GM12878 (cell line): ENCODE results near the gene TCF7. TPM values are rescaled to one million over a fixed set of nuclear protein-coding genes. Genes with fewer than 3 reads are reported as not detected.

Source experiments
- ATAC-seq: fragments of 200-7000 bp; cut with Tn5 transposase; 3 replicates; pipeline ENCODE4 v1.9.1; 2020; ENCODE audit warnings: mild to moderate bottlenecking, moderate library complexity
- BruUV-seq: library from RNA; stranded (reverse); fragments of 400-500 nt; replicated peaks from 2 replicates; lab custom pipeline; 2021; lab: Mats Ljungman, UMichigan
- CTCF ChIA-PET: fragments of 300-600 bp; sonication (Branson Sonifier 250); formaldehyde crosslinking; extraction: SDS; loops from one replicate; lab custom pipeline; 2021; ENCODE audit warnings: inconsistent platforms; lab: Yijun Ruan, JAX
- POLR2A ChIA-PET: fragments of 350-600 bp; formaldehyde crosslinking; extraction: SDS; loops from one replicate; lab custom pipeline; 2021; ENCODE audit warnings: inconsistent platforms; lab: Charles Lee
- RAD21 ChIA-PET: fragments of 300-600 bp; sonication (Branson Sonifier 250); formaldehyde crosslinking; loops from one replicate; lab custom pipeline; 2023; ENCODE audit warnings: antibody characterized with exemption; ENCODE audit not compliant: unreplicated experiment; lab: Charles Lee
- SMC1A ChIA-PET: fragments of 300-600 bp; sonication (Branson Sonifier 250); formaldehyde crosslinking; loops from one replicate; lab custom pipeline; 2023; ENCODE audit not compliant: unreplicated experiment, uncharacterized antibody; lab: Charles Lee
- DNase-seq: peaks from one replicate; pipeline ENCODE4 v3.0.0-alpha.2; 2011; ENCODE audit warnings: low read depth, low spot score
- FAIRE-seq: peaks from 3 replicates; lab custom pipeline; 2011; peaks lifted over from hg19 to GRCh38; lab: Jason Lieb, UNC
- H2AFZ ChIP-seq: 2 replicates; pipeline ENCODE4 v1.6.0; 2011; ENCODE audit warnings: low read depth, low read length, control low read depth; ENCODE audit not compliant: control insufficient read depth
- H3K27ac ChIP-seq: 2 replicates; pipeline ENCODE4 v1.5.1; 2011; ENCODE audit warnings: control low read depth; ENCODE audit not compliant: control insufficient read depth, insufficient read depth
- H3K27me3 ChIP-seq, 2 experiments: replicated peaks in 1 of 2; 2 replicates each; pipeline versions ENCODE4 v1.6.0 to v1.6.1; 2011; ENCODE audit warnings: low read length in 1 of 2; ENCODE audit not compliant: control insufficient read depth in 2 of 2, insufficient read depth in 2 of 2
- H3K36me3 ChIP-seq, 2 experiments: 2 replicates each; pipeline ENCODE4 v1.5.1; 2011; ENCODE audit warnings: low read length in 1 of 2; ENCODE audit not compliant: control insufficient read depth in 2 of 2, insufficient read depth in 2 of 2
- H3K4me1 ChIP-seq: 2 replicates; pipeline ENCODE4 v1.6.1; 2011; ENCODE audit warnings: mild to moderate bottlenecking, low read length, moderate library complexity, mixed read lengths; ENCODE audit not compliant: control insufficient read depth, insufficient read depth
- H3K4me2 ChIP-seq: 2 replicates; pipeline ENCODE4 v1.6.0; 2011; ENCODE audit warnings: control low read depth; ENCODE audit not compliant: control insufficient read depth, insufficient read depth
- H3K4me3 ChIP-seq: fragments of 200-600 bp; sonication (generic); 2 replicates; pipeline ENCODE4 v1.5.1; 2016
- H3K79me2 ChIP-seq: 2 replicates; pipeline ENCODE4 v1.6.0; 2011; ENCODE audit warnings: low read length; ENCODE audit not compliant: control insufficient read depth, insufficient read depth
- H3K9ac ChIP-seq: 2 replicates; pipeline ENCODE4 v1.8.0; 2011; ENCODE audit warnings: low read length, control low read depth, mixed read lengths; ENCODE audit not compliant: control insufficient read depth, insufficient read depth
- H3K9me3 ChIP-seq: replicated peaks from 3 replicates; pipeline ENCODE4 v1.5.1; 2011; ENCODE audit warnings: mild to moderate bottlenecking, low read length; ENCODE audit not compliant: control insufficient read depth, insufficient read depth
- H4K20me1 ChIP-seq: 2 replicates; pipeline ENCODE4 v1.6.0; 2011; ENCODE audit not compliant: control insufficient read depth, insufficient read depth
- ATF7 ChIP-seq: fragments of 450-650 bp; IDR thresholded peaks from 2 replicates; pipeline ENCODE4 v1.6.1; 2016; ENCODE audit warnings: low read depth, mild to moderate bottlenecking
- JUNB ChIP-seq: IDR thresholded peaks from 2 replicates; pipeline ENCODE4 v1.6.1; 2016; ENCODE audit warnings: antibody characterized with exemption, mild to moderate bottlenecking
- RBBP5 ChIP-seq: fragments of 200-600 bp; sonication (generic); conservative IDR thresholded peaks from 2 replicates; pipeline ENCODE4 v1.6.1; 2016
- RUNX3 ChIP-seq: IDR thresholded peaks from 2 replicates; pipeline ENCODE4 v1.6.1; 2012; ENCODE audit warnings: low read length, inconsistent platforms
- SPI1 ChIP-seq: IDR thresholded peaks from 2 replicates; pipeline ENCODE4 v1.6.1; 2011; ENCODE audit warnings: low read depth, mild to moderate bottlenecking, low read length, moderate library complexity, borderline replicate concordance; ENCODE audit not compliant: insufficient read depth
- TARDBP ChIP-seq: IDR thresholded peaks from 2 replicates; pipeline ENCODE4 v1.6.1; 2016; ENCODE audit warnings: borderline replicate concordance
- TCF12 ChIP-seq: IDR thresholded peaks from 2 replicates; pipeline ENCODE4 v1.6.1; 2011; ENCODE audit warnings: low read depth, mild to moderate bottlenecking, low read length
- WGBS: methylation state at CpG from one replicate; pipeline ENCODE4 v1.1.6; 2016; ENCODE audit warnings: low lambda C conversion rate; ENCODE audit not compliant: insufficient replicate concordance, insufficient coverage; ENCODE audit errors: missing lambda C conversion rate; 5-methylcytosine and 5-hydroxymethylcytosine counted together
- in situ Hi-C: fragments of 300-500 bp; cut with MboI; formaldehyde crosslinking; loops from 9 replicates; pipeline ENCODE4 v1.14.3; 2018; ENCODE audit warnings: mixed read lengths
- intact Hi-C: fragments of 100-400 bp; cut with micrococcal nuclease; formaldehyde crosslinking; loops from one replicate; pipeline ENCODE4 v1.14.2; 2022; ENCODE audit not compliant: unreplicated experiment
- polyA plus RNA-seq, 11 experiments: library from polyadenylated mRNA; depleted of rRNA in 4 of 11; unstranded in 6 of 11; stranded (reverse) in 5 of 11; fragments of >200 nt; fragmentation: Nextera tagmentation in 4 of 11; fragmentation: Illumina TruSeq in 1 of 11; extraction: Ambion mirVana in 4 of 11; extraction: Trizol in 1 of 11; gene quantifications; 1 replicate in 1 of 11; 2 replicates in 10 of 11; pipeline versions ENCODE4 v1.2.1 to v1.2.3, GENCODE V29; 2011 to 2016; ENCODE audit warnings: inconsistent platforms in 2 of 11, missing spikeins in 2 of 11, low read depth in 1 of 11
- total RNA-seq, 4 experiments: library from RNA; depleted of rRNA in 3 of 4; stranded (reverse); fragments of >200 nt in 3 of 4; fragmentation: Illumina TruSeq in 1 of 4; extraction: Trizol in 1 of 4; gene quantifications; 2 replicates each; pipeline versions ENCODE4 v1.2.1 to v1.2.3, GENCODE V29; 2013 to 2021
- TF ChIP-seq, protein P1 (sequence below): fragments of 150-350 bp; IDR thresholded peaks from 2 replicates; pipeline ENCODE4 v1.6.1; 2014; ENCODE audit warnings: mild to moderate bottlenecking, low read depth, low read length
- TF ChIP-seq, protein P2 (sequence below): fragments of 450-650 bp; conservative IDR thresholded peaks from 2 replicates; pipeline ENCODE4 v1.6.1; 2017; ENCODE audit warnings: mild to moderate bottlenecking, moderate library complexity
- TF ChIP-seq, protein P3 (sequence below): fragments of 450-650 bp; IDR thresholded peaks from 2 replicates; pipeline ENCODE4 v1.6.1; 2016; ENCODE audit warnings: mild to moderate bottlenecking
- TF ChIP-seq, protein P4 (sequence below), 3 experiments: IDR thresholded peaks in 2 of 3; conservative IDR thresholded peaks in 1 of 3; 2 replicates each; pipeline ENCODE4 v1.5.1; 2011; ENCODE audit warnings: low read depth in 3 of 3, low read length in 3 of 3, mild to moderate bottlenecking in 3 of 3, control low read depth in 2 of 3, moderate library complexity in 2 of 3, inconsistent platforms in 1 of 3, mixed read lengths in 1 of 3; ENCODE audit not compliant: control insufficient read depth in 2 of 3, insufficient read depth in 1 of 3; ENCODE audit errors: extremely low read depth in 1 of 3

The TCF7 gene
- total and polyA plus RNA-seq, 10 of the 15 experiments (the other 5 are each of a cell fraction or from before 2014, with no cell fraction given), result 10.0 to 60.2 (median 23.6) TPM

DNA sequence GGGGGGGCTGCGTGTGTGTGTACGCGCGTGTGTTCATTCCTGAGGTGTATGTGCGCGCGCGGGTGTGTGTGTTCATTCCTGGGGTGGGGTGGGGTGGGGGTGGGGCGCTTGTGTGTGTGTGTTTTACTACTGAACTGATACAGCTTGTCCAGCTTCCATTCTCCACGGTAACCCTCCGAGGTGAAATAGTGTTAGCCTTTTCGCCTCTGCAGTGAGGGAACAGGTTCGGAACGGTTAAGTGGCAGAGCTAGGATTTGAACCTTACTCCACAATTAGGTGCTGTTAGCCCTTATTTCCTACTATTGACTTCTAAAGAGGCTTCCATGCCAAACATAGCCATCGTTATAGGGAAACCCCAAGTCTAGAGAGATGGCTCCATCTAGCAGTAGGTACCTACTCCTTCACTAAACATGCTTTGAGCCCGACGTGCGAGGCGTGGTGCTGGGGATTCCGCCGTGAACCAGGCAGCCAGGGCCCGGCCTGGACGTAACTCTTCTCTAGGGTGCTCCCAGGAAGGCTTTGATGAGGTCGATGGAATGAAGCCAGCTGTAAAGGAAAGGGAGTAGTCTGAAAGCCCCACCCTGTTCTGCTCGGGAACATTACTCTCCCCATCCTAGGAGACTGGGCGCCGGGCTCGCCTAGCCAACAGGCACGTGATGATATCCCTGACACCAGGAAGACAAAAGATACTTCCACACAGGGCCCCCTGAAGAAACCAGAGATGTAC is 63.1 kb downstream of the TCF7 start:
- peak overlapping the region; percentile 84 for H2AFZ ChIP-seq
- CTCF ChIA-PET, result interaction anchor here (0.5 to 1.6 kb wide), 9 partner anchors 31 to 1903 kb away, joined by 3 to 6 read pairs (median 4); partner anchors contain the start of gene PPP2CA
- BruUV-seq, result TSS peak; percentile 94
- 67% methylated on average over 20 of the region's 29 CpGs for WGBS
- H3K36me3 ChIP-seq, result peaks cover 0 to 3% of the 10 kb centered on the region in 2 experiments; a peak in 1 of 4 replicates
- no peaks in the 10 kb centered on the region for H4K20me1 ChIP-seq
- H3K27ac ChIP-seq, result peak overlapping the region; percentile 89
- no peaks in the 10 kb centered on the region for H3K9me3 ChIP-seq
- peak overlapping the region; percentile 67 for H3K4me2 ChIP-seq
- peaks cover 3% of the 10 kb centered on the region for H3K4me1 ChIP-seq
- H3K27me3 ChIP-seq, result no peaks in the 10 kb centered on the region
- no peak for DNase-seq
- no peak for FAIRE-seq
- in situ Hi-C loops, result no loop called here
- peak; percentile 42 for ATAC-seq
- POLR2A ChIA-PET, result interaction anchor here (0.8 to 1.9 kb wide), 4 partner anchors 13 to 77 kb away, joined by 3 to 7 read pairs (median 4); no protein-coding TSS in a partner anchor
- TF ChIP-seq, protein P1, sequence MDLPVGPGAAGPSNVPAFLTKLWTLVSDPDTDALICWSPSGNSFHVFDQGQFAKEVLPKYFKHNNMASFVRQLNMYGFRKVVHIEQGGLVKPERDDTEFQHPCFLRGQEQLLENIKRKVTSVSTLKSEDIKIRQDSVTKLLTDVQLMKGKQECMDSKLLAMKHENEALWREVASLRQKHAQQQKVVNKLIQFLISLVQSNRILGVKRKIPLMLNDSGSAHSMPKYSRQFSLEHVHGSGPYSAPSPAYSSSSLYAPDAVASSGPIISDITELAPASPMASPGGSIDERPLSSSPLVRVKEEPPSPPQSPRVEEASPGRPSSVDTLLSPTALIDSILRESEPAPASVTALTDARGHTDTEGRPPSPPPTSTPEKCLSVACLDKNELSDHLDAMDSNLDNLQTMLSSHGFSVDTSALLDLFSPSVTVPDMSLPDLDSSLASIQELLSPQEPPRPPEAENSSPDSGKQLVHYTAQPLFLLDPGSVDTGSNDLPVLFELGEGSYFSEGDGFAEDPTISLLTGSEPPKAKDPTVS, result 0 out of 2 replicates have a peak, but pooled peaks have one; percentile 1
- TF ChIP-seq RUNX3, result no peak
- TF ChIP-seq JUNB, result no peak
- no peak for TF ChIP-seq TCF12
- no peak for TF ChIP-seq TARDBP
- TF ChIP-seq, protein P2, sequence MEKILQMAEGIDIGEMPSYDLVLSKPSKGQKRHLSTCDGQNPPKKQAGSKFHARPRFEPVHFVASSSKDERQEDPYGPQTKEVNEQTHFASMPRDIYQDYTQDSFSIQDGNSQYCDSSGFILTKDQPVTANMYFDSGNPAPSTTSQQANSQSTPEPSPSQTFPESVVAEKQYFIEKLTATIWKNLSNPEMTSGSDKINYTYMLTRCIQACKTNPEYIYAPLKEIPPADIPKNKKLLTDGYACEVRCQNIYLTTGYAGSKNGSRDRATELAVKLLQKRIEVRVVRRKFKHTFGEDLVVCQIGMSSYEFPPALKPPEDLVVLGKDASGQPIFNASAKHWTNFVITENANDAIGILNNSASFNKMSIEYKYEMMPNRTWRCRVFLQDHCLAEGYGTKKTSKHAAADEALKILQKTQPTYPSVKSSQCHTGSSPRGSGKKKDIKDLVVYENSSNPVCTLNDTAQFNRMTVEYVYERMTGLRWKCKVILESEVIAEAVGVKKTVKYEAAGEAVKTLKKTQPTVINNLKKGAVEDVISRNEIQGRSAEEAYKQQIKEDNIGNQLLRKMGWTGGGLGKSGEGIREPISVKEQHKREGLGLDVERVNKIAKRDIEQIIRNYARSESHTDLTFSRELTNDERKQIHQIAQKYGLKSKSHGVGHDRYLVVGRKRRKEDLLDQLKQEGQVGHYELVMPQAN, result 0 out of 2 replicates have a peak, but pooled peaks have one; percentile 19
- TF ChIP-seq, protein P3, sequence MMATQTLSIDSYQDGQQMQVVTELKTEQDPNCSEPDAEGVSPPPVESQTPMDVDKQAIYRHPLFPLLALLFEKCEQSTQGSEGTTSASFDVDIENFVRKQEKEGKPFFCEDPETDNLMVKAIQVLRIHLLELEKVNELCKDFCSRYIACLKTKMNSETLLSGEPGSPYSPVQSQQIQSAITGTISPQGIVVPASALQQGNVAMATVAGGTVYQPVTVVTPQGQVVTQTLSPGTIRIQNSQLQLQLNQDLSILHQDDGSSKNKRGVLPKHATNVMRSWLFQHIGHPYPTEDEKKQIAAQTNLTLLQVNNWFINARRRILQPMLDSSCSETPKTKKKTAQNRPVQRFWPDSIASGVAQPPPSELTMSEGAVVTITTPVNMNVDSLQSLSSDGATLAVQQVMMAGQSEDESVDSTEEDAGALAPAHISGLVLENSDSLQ, result no peak
- TF ChIP-seq, protein P4, sequence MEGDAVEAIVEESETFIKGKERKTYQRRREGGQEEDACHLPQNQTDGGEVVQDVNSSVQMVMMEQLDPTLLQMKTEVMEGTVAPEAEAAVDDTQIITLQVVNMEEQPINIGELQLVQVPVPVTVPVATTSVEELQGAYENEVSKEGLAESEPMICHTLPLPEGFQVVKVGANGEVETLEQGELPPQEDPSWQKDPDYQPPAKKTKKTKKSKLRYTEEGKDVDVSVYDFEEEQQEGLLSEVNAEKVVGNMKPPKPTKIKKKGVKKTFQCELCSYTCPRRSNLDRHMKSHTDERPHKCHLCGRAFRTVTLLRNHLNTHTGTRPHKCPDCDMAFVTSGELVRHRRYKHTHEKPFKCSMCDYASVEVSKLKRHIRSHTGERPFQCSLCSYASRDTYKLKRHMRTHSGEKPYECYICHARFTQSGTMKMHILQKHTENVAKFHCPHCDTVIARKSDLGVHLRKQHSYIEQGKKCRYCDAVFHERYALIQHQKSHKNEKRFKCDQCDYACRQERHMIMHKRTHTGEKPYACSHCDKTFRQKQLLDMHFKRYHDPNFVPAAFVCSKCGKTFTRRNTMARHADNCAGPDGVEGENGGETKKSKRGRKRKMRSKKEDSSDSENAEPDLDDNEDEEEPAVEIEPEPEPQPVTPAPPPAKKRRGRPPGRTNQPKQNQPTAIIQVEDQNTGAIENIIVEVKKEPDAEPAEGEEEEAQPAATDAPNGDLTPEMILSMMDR (IDR thresholded peaks at IDR 0.05 in 2 of 3, conservative IDR thresholded peaks at IDR 0.05 in 1 of 3; ENCODE audit: control insufficient read depth in 2 of 3, extremely low read depth in 1 of 3, insufficient read depth in 1 of 3, low read depth in 3 of 3, low read length in 3 of 3), result no peak; a peak in 1 of 6 replicates
- TF ChIP-seq ATF7, result no peak
- TF ChIP-seq SPI1, result no peak
- no peak for TF ChIP-seq RBBP5
- TF ChIP-seq, all 136 proteins: peak for 2
- intact Hi-C loops, result loop anchor here (5.0 kb wide), 1 partner anchor 195 kb away; the partner anchor contains the start of gene UBE2B
- ChIA-PET RAD21 (interaction anchor here (1.0 to 4.0 kb wide), 3 partner anchors 10 to 137 kb away, joined by 3 to 15 read pairs (median 6); no protein-coding TSS in a partner anchor), SMC1A (interaction anchor here (1.1 to 1.3 kb wide), 4 partner anchors 9 to 112 kb away, joined by 3 to 5 read pairs (median 4); no protein-coding TSS in a partner anchor)
- Histone ChIP-seq H3K4me3 (peak overlapping the region; percentile 99), H3K9ac (peak overlapping the region; percentile 86), H3K79me2 (peaks cover 39% of the 10 kb centered on the region)
